Neural progenitor cell (in vitro differentiated cells): ENCODE measurements around the gene OR2AT4. TPM values are rescaled to one million over a fixed set of nuclear protein-coding genes. Genes with fewer than 3 reads are reported as not detected.

Experiments
- DNase-seq: peaks from one replicate; pipeline ENCODE4 v3.0.0-alpha.2; 2016; ENCODE audit warnings: low spot score
- H2AFZ ChIP-seq: fragments of 200-600 bp; sonication (generic); replicated peaks from 2 replicates; pipeline ENCODE4 v1.6.1; 2016; ENCODE audit warnings: antibody characterized with exemption
- H3F3A ChIP-seq: fragments of 200-600 bp; sonication (generic); 2 replicates; pipeline ENCODE4 v1.6.1; 2016; ENCODE audit warnings: antibody characterized with exemption, low read depth
- H3K27ac ChIP-seq: fragments of 200-600 bp; sonication (generic); 2 replicates; pipeline ENCODE4 v1.5.1; 2016; ENCODE audit warnings: mild to moderate bottlenecking
- H3K27me3 ChIP-seq: fragments of 200-600 bp; sonication (generic); 2 replicates; pipeline ENCODE4 v1.6.1; 2016; ENCODE audit warnings: mild to moderate bottlenecking, moderate library complexity
- H3K36me3 ChIP-seq: fragments of 200-600 bp; sonication (generic); 2 replicates; pipeline ENCODE4 v1.5.1; 2016
- H3K4me1 ChIP-seq: fragments of 200-600 bp; sonication (generic); 2 replicates; pipeline ENCODE4 v1.6.1; 2016; ENCODE audit warnings: mixed run types
- H3K4me2 ChIP-seq: fragments of 200-600 bp; sonication (generic); 2 replicates; pipeline ENCODE4 v1.6.1; 2016
- H3K4me3 ChIP-seq: fragments of 200-600 bp; sonication (generic); 2 replicates; pipeline ENCODE4 v1.5.1; 2016
- H3K79me2 ChIP-seq: fragments of 200-600 bp; sonication (generic); 2 replicates; pipeline ENCODE4 v1.6.1; 2016; ENCODE audit warnings: low read depth
- H3K9ac ChIP-seq: fragments of 200-600 bp; sonication (generic); 2 replicates; pipeline ENCODE4 v1.6.1; 2016
- H3K9me3 ChIP-seq: fragments of 200-600 bp; sonication (generic); 2 replicates; pipeline ENCODE4 v1.5.1; 2016; ENCODE audit warnings: low read depth
- H4K20me1 ChIP-seq: fragments of 200-600 bp; sonication (generic); 2 replicates; pipeline ENCODE4 v1.6.1; 2016; ENCODE audit warnings: low read depth
- H3K27ac Mint-ChIP-seq: 3 replicates; pipeline ENCODE4 v1.8.0; 2021; ENCODE audit warnings: mixed read lengths
- H3K27me3 Mint-ChIP-seq: 2 replicates; pipeline ENCODE4 v1.8.0; 2022; ENCODE audit warnings: low read depth, mild to moderate bottlenecking, inconsistent platforms, moderate library complexity, mixed read lengths; ENCODE audit not compliant: insufficient read depth
- H3K36me3 Mint-ChIP-seq: 3 replicates; pipeline ENCODE4 v1.8.0; 2021; ENCODE audit warnings: mixed read lengths
- H3K4me1 Mint-ChIP-seq: 3 replicates; pipeline ENCODE4 v1.8.0; 2021; ENCODE audit warnings: mixed read lengths
- H3K4me3 Mint-ChIP-seq: 3 replicates; pipeline ENCODE4 v1.8.0; 2021; ENCODE audit warnings: mild to moderate bottlenecking, moderate library complexity, mixed read lengths
- H3K9me3 Mint-ChIP-seq: 3 replicates; pipeline ENCODE4 v1.8.0; 2020; ENCODE audit warnings: mixed read lengths
- CTCF ChIP-seq: fragments of 200-600 bp; sonication (generic); IDR thresholded peaks from 2 replicates; pipeline ENCODE4 v1.5.1; 2017; ENCODE audit warnings: antibody characterized with exemption, mild to moderate bottlenecking
- EZH2 ChIP-seq: fragments of 200-600 bp; sonication (generic); IDR thresholded peaks from 2 replicates; pipeline ENCODE4 v1.6.1; 2017; ENCODE audit warnings: antibody characterized with exemption, mild to moderate bottlenecking, moderate library complexity
- EZH2phosphoT487 ChIP-seq: fragments of 200-600 bp; sonication (generic); IDR thresholded peaks from 2 replicates; pipeline ENCODE4 v1.6.1; 2017; ENCODE audit warnings: antibody characterized with exemption
- total RNA-seq: library from RNA; depleted of rRNA; stranded (reverse); fragments of >200 nt; gene quantifications from 2 replicates; pipeline ENCODE4 v1.2.3, GENCODE V29; 2015; ENCODE audit warnings: low replicate concordance

Gene OR2AT4
- total RNA-seq, 1 donor from 2014 or later: 0.22 TPM

- Histone ChIP-seq H3K27ac (no peak overlapping the region), H4K20me1 (no peaks in the 10 kb centered on the region), H3K9ac (no peak overlapping the region), H2AFZ (no peak overlapping the region), H3K4me1 (no peaks in the 10 kb centered on the region), H3K4me3 (no peak overlapping the region), H3F3A (no peaks in the 10 kb centered on the region), H3K27me3 (no peaks in the 10 kb centered on the region), H3K9me3 (no peaks in the 10 kb centered on the region), H3K36me3 (no peaks in the 10 kb centered on the region), H3K4me2 (no peak overlapping the region), H3K79me2 (no peaks in the 10 kb centered on the region)
- Mint-ChIP-seq H3K27me3 (peaks cover 5% of the 10 kb centered on the region), H3K4me1 (peaks cover 3% of the 10 kb centered on the region), H3K27ac (no peak overlapping the region), H3K9me3 (no peaks in the 10 kb centered on the region), H3K36me3 (no peaks in the 10 kb centered on the region), H3K4me3 (no peak overlapping the region)
- no peak for DNase-seq
- TF ChIP-seq EZH2 (no peak), CTCF (no peak), EZH2phosphoT487 (no peak)
These were observed 27.7 kb downstream of the OR2AT4 start for GRCh38 chr11:75068993-75069392.

- Histone ChIP-seq H2AFZ (no peak overlapping the region), H4K20me1 (no peaks in the 10 kb centered on the region), H3F3A (no peaks in the 10 kb centered on the region), H3K27me3 (no peaks in the 10 kb centered on the region), H3K27ac (no peak overlapping the region), H3K36me3 (no peaks in the 10 kb centered on the region), H3K9me3 (no peaks in the 10 kb centered on the region), H3K9ac (no peak overlapping the region), H3K79me2 (no peaks in the 10 kb centered on the region), H3K4me1 (no peaks in the 10 kb centered on the region), H3K4me2 (no peak overlapping the region), H3K4me3 (no peak overlapping the region)
- H3K27ac Mint-ChIP-seq: no peak overlapping the region
- H3K4me1 Mint-ChIP-seq: peaks cover 3% of the 10 kb centered on the region
- no peaks in the 10 kb centered on the region for H3K36me3 Mint-ChIP-seq
- no peak for DNase-seq
- TF ChIP-seq CTCF (no peak), EZH2 (no peak), EZH2phosphoT487 (no peak)
- peaks cover 5% of the 10 kb centered on the region for H3K27me3 Mint-ChIP-seq
- H3K9me3 Mint-ChIP-seq: no peaks in the 10 kb centered on the region
- H3K4me3 Mint-ChIP-seq: no peak overlapping the region
These were observed 28.1 kb downstream of the OR2AT4 start for GRCh38 chr11:75068559-75068958.

- Mint-ChIP-seq H3K9me3 (no peaks in the 10 kb centered on the region), H3K4me1 (no peaks in the 10 kb centered on the region), H3K27me3 (peaks cover under 1% of the 10 kb centered on the region), H3K4me3 (no peak overlapping the region), H3K36me3 (no peaks in the 10 kb centered on the region), H3K27ac (no peak overlapping the region)
- no peaks in the 10 kb centered on the region for H3F3A ChIP-seq
- H3K27me3 ChIP-seq: no peaks in the 10 kb centered on the region
- H3K9me3 ChIP-seq: no peaks in the 10 kb centered on the region
- H3K9ac ChIP-seq: no peak overlapping the region
- H2AFZ ChIP-seq: no peak overlapping the region
- TF ChIP-seq EZH2phosphoT487: no peak
- no peak for TF ChIP-seq EZH2
- TF ChIP-seq CTCF: no peak
- H4K20me1 ChIP-seq: no peaks in the 10 kb centered on the region
- no peak for DNase-seq
- no peak overlapping the region for H3K4me2 ChIP-seq
- no peaks in the 10 kb centered on the region for H3K79me2 ChIP-seq
- no peaks in the 10 kb centered on the region for H3K4me1 ChIP-seq
- H3K36me3 ChIP-seq: no peaks in the 10 kb centered on the region
- no peak overlapping the region for H3K27ac ChIP-seq
- no peak overlapping the region for H3K4me3 ChIP-seq
These were observed 30.6 kb downstream of the OR2AT4 start for GRCh38 chr11:75066061-75066460.
